ENCODE measurements around the gene RNF103.

Gene RNF103

GRCh38 chr2:86603905-86604304 lies 19.8 kb downstream of the RNF103 start (continued):
- no peak for TF ChIP-seq ZNF398 (tag by site-specific recombination; IDR thresholded peaks at IDR 0.05)
- TF ChIP-seq ZSCAN4 (tag by site-specific recombination; IDR thresholded peaks at IDR 0.05) = no peak
- no peak for TF ChIP-seq OVOL3 (tag by site-specific recombination; IDR thresholded peaks at IDR 0.05)
- TF ChIP-seq ZBTB6 (tag by site-specific recombination; IDR thresholded peaks at IDR 0.05) = no peak
- no peak for TF ChIP-seq ZNF280C (tag by site-specific recombination; IDR thresholded peaks at IDR 0.05)
- TF ChIP-seq ZFP41 (tag by site-specific recombination; IDR thresholded peaks at IDR 0.05; ENCODE audit: borderline replicate concordance) = no peak
- no peak for TF ChIP-seq PRDM2 (tag by site-specific recombination; IDR thresholded peaks at IDR 0.05; ENCODE audit: borderline replicate concordance)
- no peak for TF ChIP-seq BCL11B (tag by site-specific recombination; IDR thresholded peaks at IDR 0.05; ENCODE audit: low read depth)

GRCh38 chr2:86598966-86599365 lies 24.7 kb downstream of the RNF103 start:
- Histone ChIP-seq H3K4me3 (ENCODE audit: low read depth, low read length) (no peak overlapping the region), H3K9me3 (ENCODE audit: control insufficient read depth, insufficient read depth, low read depth, low read length) (no peaks in the 10 kb centered on the region), H3K4me1 (ENCODE audit: control insufficient read depth, insufficient read depth, low read length) (no peaks in the 10 kb centered on the region), H3K36me3 (ENCODE audit: control insufficient read depth in 2 of 2, insufficient read depth in 1 of 2, low read length in 2 of 2) (peaks cover 8 to 10% of the 10 kb centered on the region in 2 experiments), H3K27ac (ENCODE audit: extremely low read depth, low read depth, low read length) (no peak overlapping the region)
- no peak for TF ChIP-seq ZNF175 (tag by site-specific recombination; IDR thresholded peaks at IDR 0.05)
- TF ChIP-seq ZNF426 (tag by site-specific recombination; IDR thresholded peaks at IDR 0.05) = no peak
- no peak for TF ChIP-seq KLF1 (tag by site-specific recombination; IDR thresholded peaks at IDR 0.05)
- no peak for TF ChIP-seq HOXD13 (CRISPR knock-in tag; IDR thresholded peaks at IDR 0.05; ENCODE audit: borderline replicate concordance)
- TF ChIP-seq ZFHX2 (tag by site-specific recombination; conservative IDR thresholded peaks at IDR 0.05) = no peak
- no peak for TF ChIP-seq ZNF701 (tag by site-specific recombination; IDR thresholded peaks at IDR 0.05)
- TF ChIP-seq KLF10 (tag by site-specific recombination; IDR thresholded peaks at IDR 0.05) = no peak
- TF ChIP-seq ZBTB26 (tag by site-specific recombination; optimal IDR thresholded peaks at IDR 0.05) = no peak
- ChIA-PET CTCF (interaction anchor here (0.6 to 0.9 kb wide), 2 partner anchors 8 to 899 kb away, joined by 3 to 7 read pairs; no protein-coding TSS in a partner anchor), POLR2A (no interaction called here)

Data from HEK293 (cell line).